Testis (tissue), 2 donors: ENCODE results near the gene MRPS7.
"Not testable (repeated sequence)": the region's sequence is repeated elsewhere in the genome, so short reads cannot be mapped to it uniquely, and the experiment has no call there.

Experiments used
- CTCF ChIP-seq, 3 experiments: fragments of 450-650 bp in 2 of 3; fragments of 200-600 bp in 1 of 3; sonication (generic) in 1 of 3; IDR thresholded peaks; one replicate each; pipeline ENCODE4 v1.5.1; 2016 to 2019; ENCODE audit warnings: antibody characterized with exemption in 3 of 3, mild to moderate bottlenecking in 2 of 3, moderate library complexity in 1 of 3
- POLR2A ChIP-seq: fragments of 450-650 bp; IDR thresholded peaks from one replicate; pipeline ENCODE4 v1.6.1; 2017; ENCODE audit warnings: antibody characterized with exemption, mild to moderate bottlenecking, moderate library complexity

DNA sequence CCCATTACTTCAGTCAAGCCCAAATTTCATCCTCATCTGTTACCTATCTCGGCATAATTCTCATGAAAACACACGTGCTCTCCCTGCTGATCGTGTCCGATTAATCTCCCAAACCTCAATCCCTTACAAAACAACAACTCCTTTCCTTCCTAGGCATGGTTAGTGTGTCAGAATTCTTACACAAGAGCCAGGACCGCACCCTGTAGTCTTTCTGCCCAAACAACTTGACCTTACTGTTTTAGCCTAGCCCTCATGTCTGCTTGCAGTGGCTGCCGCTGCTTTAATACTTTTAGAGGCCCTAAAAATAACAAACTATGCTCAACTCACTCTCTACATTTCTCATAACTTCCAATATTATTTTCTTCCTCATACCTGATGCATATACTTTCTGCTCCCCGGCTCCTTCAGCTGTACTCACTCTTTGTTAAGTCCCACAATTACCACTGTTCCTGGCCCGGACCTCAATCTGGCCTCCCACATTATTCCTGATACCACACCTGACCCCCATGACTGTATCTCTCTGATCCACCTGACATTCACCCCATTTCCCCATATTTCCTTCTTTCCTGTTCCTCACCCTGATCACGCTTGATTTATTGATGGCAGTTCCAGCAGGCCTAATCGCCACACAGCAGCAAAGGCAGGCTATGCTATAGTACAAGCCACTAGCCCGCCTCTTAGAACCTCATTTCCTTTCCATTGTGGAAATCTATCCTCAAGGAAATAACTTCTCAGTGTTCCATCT is 5.6 kb upstream of the MRPS7 start:
- TF ChIP-seq CTCF (IDR thresholded peaks at IDR 0.05); POLR2A: not testable (repeated sequence)
